SK-N-SH (cell line): ENCODE data around the gene SNRNP25.
"Not testable (repeated sequence)": the region's sequence is repeated elsewhere in the genome, so short reads cannot be mapped to it uniquely, and the experiment has no call there.

Experiments
- TF ChIP-seq, protein P1 (sequence below): fragments of 150-350 bp; IDR thresholded peaks from 2 replicates; pipeline ENCODE4 v1.6.1; 2016; ENCODE audit warnings: mild to moderate bottlenecking, low read depth, low read length
- TF ChIP-seq, protein P2 (sequence below): fragments of 200-600 bp; sonication (generic); IDR thresholded peaks from 2 replicates; pipeline ENCODE4 v1.6.1; 2017; ENCODE audit warnings: antibody characterized with exemption, mild to moderate bottlenecking, moderate library complexity

DNA sequence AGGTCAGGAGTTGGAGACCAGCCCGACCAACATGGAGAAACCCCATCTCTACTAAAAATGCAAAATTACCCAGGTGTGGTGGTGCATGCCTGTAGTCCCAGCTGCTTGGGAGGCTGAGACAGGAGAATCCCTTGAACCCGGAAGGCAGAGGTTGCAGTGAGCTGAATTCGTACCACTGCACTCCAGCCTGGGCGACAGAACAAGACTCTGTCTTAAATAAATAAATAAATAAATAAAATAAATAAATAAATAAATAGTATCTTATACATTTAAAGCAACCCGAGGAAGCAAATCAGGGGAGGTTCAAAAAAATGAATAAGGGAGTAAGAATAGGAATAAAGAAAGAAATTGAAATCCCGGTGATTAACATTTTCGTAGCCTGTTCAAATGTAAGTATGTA lies 7.1 kb upstream of the SNRNP25 start:
- TF ChIP-seq, protein P1, sequence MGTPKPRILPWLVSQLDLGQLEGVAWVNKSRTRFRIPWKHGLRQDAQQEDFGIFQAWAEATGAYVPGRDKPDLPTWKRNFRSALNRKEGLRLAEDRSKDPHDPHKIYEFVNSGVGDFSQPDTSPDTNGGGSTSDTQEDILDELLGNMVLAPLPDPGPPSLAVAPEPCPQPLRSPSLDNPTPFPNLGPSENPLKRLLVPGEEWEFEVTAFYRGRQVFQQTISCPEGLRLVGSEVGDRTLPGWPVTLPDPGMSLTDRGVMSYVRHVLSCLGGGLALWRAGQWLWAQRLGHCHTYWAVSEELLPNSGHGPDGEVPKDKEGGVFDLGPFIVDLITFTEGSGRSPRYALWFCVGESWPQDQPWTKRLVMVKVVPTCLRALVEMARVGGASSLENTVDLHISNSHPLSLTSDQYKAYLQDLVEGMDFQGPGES = not testable (repeated sequence)
- TF ChIP-seq, protein P2, sequence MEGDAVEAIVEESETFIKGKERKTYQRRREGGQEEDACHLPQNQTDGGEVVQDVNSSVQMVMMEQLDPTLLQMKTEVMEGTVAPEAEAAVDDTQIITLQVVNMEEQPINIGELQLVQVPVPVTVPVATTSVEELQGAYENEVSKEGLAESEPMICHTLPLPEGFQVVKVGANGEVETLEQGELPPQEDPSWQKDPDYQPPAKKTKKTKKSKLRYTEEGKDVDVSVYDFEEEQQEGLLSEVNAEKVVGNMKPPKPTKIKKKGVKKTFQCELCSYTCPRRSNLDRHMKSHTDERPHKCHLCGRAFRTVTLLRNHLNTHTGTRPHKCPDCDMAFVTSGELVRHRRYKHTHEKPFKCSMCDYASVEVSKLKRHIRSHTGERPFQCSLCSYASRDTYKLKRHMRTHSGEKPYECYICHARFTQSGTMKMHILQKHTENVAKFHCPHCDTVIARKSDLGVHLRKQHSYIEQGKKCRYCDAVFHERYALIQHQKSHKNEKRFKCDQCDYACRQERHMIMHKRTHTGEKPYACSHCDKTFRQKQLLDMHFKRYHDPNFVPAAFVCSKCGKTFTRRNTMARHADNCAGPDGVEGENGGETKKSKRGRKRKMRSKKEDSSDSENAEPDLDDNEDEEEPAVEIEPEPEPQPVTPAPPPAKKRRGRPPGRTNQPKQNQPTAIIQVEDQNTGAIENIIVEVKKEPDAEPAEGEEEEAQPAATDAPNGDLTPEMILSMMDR = not testable (repeated sequence)
